Endothelial cell of umbilical vein (primary cell): ENCODE measurements around the gene ZNF496. TPM values are rescaled to one million over a fixed set of nuclear protein-coding genes. Genes with fewer than 3 reads are reported as not detected.

Experiments
- BruUV-seq: library from RNA; stranded (reverse); fragments of 400-500 nt; replicated peaks from 2 replicates; lab custom pipeline; 2021; lab: Mats Ljungman, UMichigan
- CTCF ChIA-PET: fragments of 300-600, 350-600 bp; sonication (Branson Sonifier 250); formaldehyde crosslinking; loops from one replicate; lab custom pipeline; 2021; ENCODE audit warnings: antibody characterized with exemption, inconsistent platforms; lab: Charles Lee
- POLR2A ChIA-PET: fragments of 300-600, 350-600 bp; sonication (Branson Sonifier 250); formaldehyde crosslinking; loops from one replicate; lab custom pipeline; 2021; ENCODE audit warnings: antibody characterized with exemption, inconsistent platforms; lab: Charles Lee
- DNase-seq: peaks from one replicate; pipeline ENCODE4 v3.0.0-alpha.2; 2011; ENCODE audit warnings: low read depth, low spot score
- FAIRE-seq: peaks from 2 replicates; lab custom pipeline; 2011; peaks lifted over from hg19 to GRCh38; lab: Jason Lieb, UNC
- H2AFZ ChIP-seq: 2 replicates; pipeline ENCODE4 v1.6.0; 2012; ENCODE audit warnings: low read depth, low read length, control low read depth, inconsistent platforms
- H3K27ac ChIP-seq: 2 replicates; pipeline ENCODE4 v1.5.1; 2011; ENCODE audit warnings: low read depth, mild to moderate bottlenecking, control low read depth, low read length, moderate library complexity; ENCODE audit not compliant: insufficient read depth
- H3K27me3 ChIP-seq, 2 experiments: 2 replicates each; pipeline versions ENCODE4 v1.6.0 to v1.6.1; 2011; ENCODE audit warnings: low read length in 2 of 2, mixed read lengths in 1 of 2; ENCODE audit not compliant: control insufficient read depth in 2 of 2, insufficient read depth in 2 of 2
- H3K36me3 ChIP-seq, 2 experiments: 2 replicates in 1 of 2; 3 replicates in 1 of 2; pipeline ENCODE4 v1.5.1; 2011; ENCODE audit warnings: low read length in 2 of 2, mild to moderate bottlenecking in 1 of 2, moderate library complexity in 1 of 2; ENCODE audit not compliant: control insufficient read depth in 2 of 2, insufficient read depth in 2 of 2; ENCODE audit errors: extremely low read depth in 1 of 2
- H3K4me1 ChIP-seq: 3 replicates; pipeline ENCODE4 v1.5.1; 2011; ENCODE audit warnings: mild to moderate bottlenecking, low read length; ENCODE audit not compliant: control insufficient read depth, insufficient read depth; ENCODE audit errors: extremely low read depth
- H3K4me2 ChIP-seq: 2 replicates; pipeline ENCODE4 v1.6.1; 2011; ENCODE audit warnings: low read length, control low read depth, mixed read lengths; ENCODE audit not compliant: insufficient read depth
- H3K4me3 ChIP-seq, 3 experiments: fragments of 200-600 bp in 1 of 3; sonication (generic), shearing (Covaris generic) in 1 of 3; replicated peaks in 1 of 3; 2 replicates each; pipeline ENCODE4 v1.5.1; 2011 to 2016; ENCODE audit warnings: control low read depth in 3 of 3, low read length in 3 of 3, mild to moderate bottlenecking in 2 of 3, inconsistent platforms in 1 of 3, low read depth in 1 of 3, moderate library complexity in 1 of 3; ENCODE audit not compliant: insufficient read depth in 1 of 3
- H3K79me2 ChIP-seq: 2 replicates; pipeline ENCODE4 v1.6.0; 2012; ENCODE audit warnings: low read length, inconsistent platforms; ENCODE audit not compliant: control insufficient read depth, insufficient read depth
- H3K9ac ChIP-seq: replicated peaks from 2 replicates; pipeline ENCODE3; 2011; ENCODE audit warnings: low read length, control low read depth; ENCODE audit not compliant: insufficient read depth; ENCODE audit errors: extremely low read depth
- H3K9me1 ChIP-seq: replicated peaks from 3 replicates; pipeline ENCODE4 v1.6.0; 2011; ENCODE audit warnings: mild to moderate bottlenecking, low read length; ENCODE audit not compliant: control insufficient read depth, insufficient read depth; ENCODE audit errors: extremely low read depth
- H3K9me3 ChIP-seq: replicated peaks from 2 replicates; pipeline ENCODE4 v1.5.1; 2012; ENCODE audit warnings: low read length, inconsistent platforms; ENCODE audit not compliant: control insufficient read depth, insufficient read depth
- H4K20me1 ChIP-seq: replicated peaks from 2 replicates; pipeline ENCODE3; 2011; ENCODE audit warnings: mild to moderate bottlenecking, low read length; ENCODE audit not compliant: control insufficient read depth, insufficient read depth; ENCODE audit errors: extremely low read depth
- EZH2 ChIP-seq: IDR thresholded peaks from 2 replicates; pipeline ENCODE4 v1.6.1; 2012; ENCODE audit warnings: borderline replicate concordance, low read depth, mild to moderate bottlenecking, moderate library complexity, low read length, inconsistent platforms; ENCODE audit not compliant: severe bottlenecking
- FOS ChIP-seq: IDR thresholded peaks from 2 replicates; pipeline ENCODE4 v1.6.1; 2011; ENCODE audit warnings: mild to moderate bottlenecking, low read length, moderate library complexity, borderline replicate concordance; ENCODE audit not compliant: insufficient read depth
- GATA2 ChIP-seq: IDR thresholded peaks from 2 replicates; pipeline ENCODE4 v1.7.0; 2011; ENCODE audit warnings: low read depth, mild to moderate bottlenecking, moderate library complexity, mixed read lengths, low read length; ENCODE audit not compliant: insufficient read length, insufficient read depth
- JUN ChIP-seq: IDR thresholded peaks from 2 replicates; pipeline ENCODE4 v1.6.1; 2011; ENCODE audit warnings: borderline replicate concordance, low read depth; ENCODE audit not compliant: insufficient read length, insufficient read depth
- MAX ChIP-seq: IDR thresholded peaks from 2 replicates; pipeline ENCODE4 v1.6.1; 2011; ENCODE audit not compliant: insufficient read depth, insufficient read length
- MYC ChIP-seq: IDR thresholded peaks from one replicate; pipeline ENCODE4 v1.6.1; 2011; ENCODE audit warnings: mild to moderate bottlenecking, low read depth, low read length
- POLR2A ChIP-seq: IDR thresholded peaks from 2 replicates; pipeline ENCODE4 v1.6.1; 2012; ENCODE audit warnings: low read depth, mild to moderate bottlenecking, control low read depth, low read length
- POLR2AphosphoS5 ChIP-seq: IDR thresholded peaks from 2 replicates; pipeline ENCODE4 v1.6.1; 2012; ENCODE audit warnings: low read depth, mild to moderate bottlenecking, control low read depth, low read length, moderate library complexity; ENCODE audit not compliant: insufficient read depth
- dilution Hi-C: fragments of 300-500 bp; cut with MboI; formaldehyde crosslinking; loops from one replicate; pipeline ENCODE4 v1.15.0; 2019; ENCODE audit warnings: low sequenced_read_pairs; ENCODE audit not compliant: extremely low pct_ligation_motif_present
- intact Hi-C: fragments of 100-400 bp; cut with micrococcal nuclease; formaldehyde crosslinking; loops from one replicate; pipeline ENCODE4 v1.10.0; 2022
- polyA plus RNA-seq, 4 experiments: library from polyadenylated mRNA; depleted of rRNA in 3 of 4; stranded (reverse) in 3 of 4; unstranded in 1 of 4; fragments of >200 nt; gene quantifications; 2 replicates each; pipeline versions ENCODE4 v1.2.1 to v1.2.3, GENCODE V29; 2011 to 2012; ENCODE audit warnings: missing spikeins in 1 of 4
- total RNA-seq: library from RNA; stranded (reverse); gene quantifications from 2 replicates; pipeline ENCODE4 v1.2.3, GENCODE V29; 2021
- TF ChIP-seq, protein P1 (sequence below), 2 donors: IDR thresholded peaks; 1 replicate in 1 of 2; 2 replicates in 1 of 2; pipeline ENCODE4 v1.5.1; 2011; ENCODE audit warnings: low read length in 2 of 2, mild to moderate bottlenecking in 2 of 2, moderate library complexity in 2 of 2, control low read depth in 1 of 2, inconsistent platforms in 1 of 2, low read depth in 1 of 2; ENCODE audit not compliant: insufficient read depth in 1 of 2; ENCODE audit errors: extremely low read depth in 1 of 2

ZNF496 gene
- total and polyA plus RNA-seq, 2 donors (not counting 3 experiments of a cell fraction or from before 2014, with no cell fraction given), result 22.4 to 46.0 TPM

GRCh38 chr1:247330548-247331171, 1.0 kb downstream of the ZNF496 start:
- no TSS peak for BruUV-seq
- no peak for FAIRE-seq
- intact Hi-C loops (loop anchor here (1.0 to 5.0 kb wide), 4 partner anchors 118 to 423 kb away; partner anchors contain the start of gene AHCTF1), dilution Hi-C loops (no loop called here)
- Histone ChIP-seq H3K79me2 (peaks cover 26% of the 10 kb centered on the region), H3K4me3 (peak overlapping the region; percentile 57 to 82 (median 73)), H3K9me1 (no peaks in the 10 kb centered on the region), H3K27me3 (no peaks in the 10 kb centered on the region), H3K9me3 (no peaks in the 10 kb centered on the region), H3K4me1 (peaks cover 17% of the 10 kb centered on the region), H3K9ac (peak overlapping the region; percentile 94), H4K20me1 (no peaks in the 10 kb centered on the region), H3K36me3 (peaks cover 10 to 22% of the 10 kb centered on the region in 2 experiments), H3K4me2 (peak overlapping the region; percentile 71), H2AFZ (peak overlapping the region; percentile 86), H3K27ac (peak overlapping the region; percentile 86)
- DNase-seq, result no peak
- ChIA-PET CTCF (interaction anchor here (0.7 kb wide), 1 partner anchor 42 kb away, joined by 4 read pairs; no protein-coding TSS in a partner anchor), POLR2A (no interaction called here)
- TF ChIP-seq MYC, result no peak
- no peak for TF ChIP-seq GATA2
- no peak for TF ChIP-seq FOS
- TF ChIP-seq, protein P1, sequence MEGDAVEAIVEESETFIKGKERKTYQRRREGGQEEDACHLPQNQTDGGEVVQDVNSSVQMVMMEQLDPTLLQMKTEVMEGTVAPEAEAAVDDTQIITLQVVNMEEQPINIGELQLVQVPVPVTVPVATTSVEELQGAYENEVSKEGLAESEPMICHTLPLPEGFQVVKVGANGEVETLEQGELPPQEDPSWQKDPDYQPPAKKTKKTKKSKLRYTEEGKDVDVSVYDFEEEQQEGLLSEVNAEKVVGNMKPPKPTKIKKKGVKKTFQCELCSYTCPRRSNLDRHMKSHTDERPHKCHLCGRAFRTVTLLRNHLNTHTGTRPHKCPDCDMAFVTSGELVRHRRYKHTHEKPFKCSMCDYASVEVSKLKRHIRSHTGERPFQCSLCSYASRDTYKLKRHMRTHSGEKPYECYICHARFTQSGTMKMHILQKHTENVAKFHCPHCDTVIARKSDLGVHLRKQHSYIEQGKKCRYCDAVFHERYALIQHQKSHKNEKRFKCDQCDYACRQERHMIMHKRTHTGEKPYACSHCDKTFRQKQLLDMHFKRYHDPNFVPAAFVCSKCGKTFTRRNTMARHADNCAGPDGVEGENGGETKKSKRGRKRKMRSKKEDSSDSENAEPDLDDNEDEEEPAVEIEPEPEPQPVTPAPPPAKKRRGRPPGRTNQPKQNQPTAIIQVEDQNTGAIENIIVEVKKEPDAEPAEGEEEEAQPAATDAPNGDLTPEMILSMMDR (IDR thresholded peaks at IDR 0.05; ENCODE audit: extremely low read depth in 1 of 2, insufficient read depth in 1 of 2, low read depth in 1 of 2, low read length in 2 of 2), result no peak
- no peak for TF ChIP-seq POLR2A
- TF ChIP-seq EZH2, result no peak
- TF ChIP-seq JUN, result no peak
- TF ChIP-seq POLR2AphosphoS5, result no peak
- TF ChIP-seq MAX, result no peak
